GM12878 (cell line): Measurements from ENCODE around the gene C10orf88. TPM values are rescaled to one million over a fixed set of nuclear protein-coding genes. Genes with fewer than 3 reads are reported as not detected.

Experiments
- ATF7 ChIP-seq: fragments of 450-650 bp; IDR thresholded peaks from 2 replicates; pipeline ENCODE4 v1.6.1; 2016; ENCODE audit warnings: low read depth, mild to moderate bottlenecking
- BMI1 ChIP-seq: fragments of 450-650 bp; IDR thresholded peaks from 2 replicates; pipeline ENCODE4 v1.6.1; 2016; ENCODE audit warnings: mild to moderate bottlenecking, moderate library complexity, borderline replicate concordance
- EP300 ChIP-seq, 2 experiments: fragments of 150-350 bp in 1 of 2; IDR thresholded peaks; 2 replicates each; pipeline ENCODE4 v1.6.1; 2011 to 2012; ENCODE audit warnings: low read depth in 2 of 2, low read length in 2 of 2, borderline replicate concordance in 1 of 2, improper control_type of control experiment in 1 of 2, inconsistent platforms in 1 of 2; ENCODE audit not compliant: control insufficient read depth in 1 of 2
- HDGF ChIP-seq: fragments of 450-650 bp; IDR thresholded peaks from 2 replicates; pipeline ENCODE4 v1.6.1; 2016; ENCODE audit warnings: antibody characterized with exemption
- KAT2A ChIP-seq: conservative IDR thresholded peaks from 2 replicates; pipeline ENCODE4 v1.6.1; 2011; ENCODE audit warnings: low read depth, low read length; ENCODE audit not compliant: control insufficient read depth
- MYB ChIP-seq: fragments of 150-350 bp; IDR thresholded peaks from 2 replicates; pipeline ENCODE4 v1.6.1; 2014; ENCODE audit warnings: mild to moderate bottlenecking, low read depth, low read length, borderline replicate concordance
- POLR2AphosphoS2 ChIP-seq: IDR thresholded peaks from 2 replicates; pipeline ENCODE4 v1.6.1; 2011; ENCODE audit warnings: low read depth, mild to moderate bottlenecking, low read length, improper control_type of control experiment, moderate library complexity
- REST ChIP-seq: IDR thresholded peaks from 2 replicates; pipeline ENCODE4 v1.6.1; 2012; ENCODE audit warnings: mild to moderate bottlenecking, low read depth, low read length
- polyA plus RNA-seq, 11 experiments: library from polyadenylated mRNA; depleted of rRNA in 4 of 11; unstranded in 6 of 11; stranded (reverse) in 5 of 11; fragments of >200 nt; fragmentation: Nextera tagmentation in 4 of 11; fragmentation: Illumina TruSeq in 1 of 11; extraction: Ambion mirVana in 4 of 11; extraction: Trizol in 1 of 11; gene quantifications; 1 replicate in 1 of 11; 2 replicates in 10 of 11; pipeline versions ENCODE4 v1.2.1 to v1.2.3, GENCODE V29; 2011 to 2016; ENCODE audit warnings: inconsistent platforms in 2 of 11, missing spikeins in 2 of 11, low read depth in 1 of 11
- total RNA-seq, 4 experiments: library from RNA; depleted of rRNA in 3 of 4; stranded (reverse); fragments of >200 nt in 3 of 4; fragmentation: Illumina TruSeq in 1 of 4; extraction: Trizol in 1 of 4; gene quantifications; 2 replicates each; pipeline versions ENCODE4 v1.2.1 to v1.2.3, GENCODE V29; 2013 to 2021
- TF ChIP-seq, protein P1 (sequence below): fragments of 450-650 bp; IDR thresholded peaks from 2 replicates; pipeline ENCODE4 v1.6.1; 2017; ENCODE audit warnings: mild to moderate bottlenecking, moderate library complexity
- TF ChIP-seq, protein P2 (sequence below): IDR thresholded peaks from 2 replicates; pipeline ENCODE4 v1.6.1; 2012; ENCODE audit warnings: low read depth, low read length, improper control_type of control experiment

The C10orf88 gene
- total and polyA plus RNA-seq, 10 of the 15 experiments (the other 5 are each of a cell fraction or from before 2014, with no cell fraction given), result 4.7 to 12.5 (median 8.5) TPM

GRCh38 chr10:122974543-122975064 is 20.6 kb upstream of the C10orf88 start (continued):
- TF ChIP-seq REST, result no peak
- no peak for TF ChIP-seq BMI1
- no peak for TF ChIP-seq HDGF
- TF ChIP-seq KAT2A, result no peak
- no peak for TF ChIP-seq POLR2AphosphoS2
- TF ChIP-seq, protein P1, sequence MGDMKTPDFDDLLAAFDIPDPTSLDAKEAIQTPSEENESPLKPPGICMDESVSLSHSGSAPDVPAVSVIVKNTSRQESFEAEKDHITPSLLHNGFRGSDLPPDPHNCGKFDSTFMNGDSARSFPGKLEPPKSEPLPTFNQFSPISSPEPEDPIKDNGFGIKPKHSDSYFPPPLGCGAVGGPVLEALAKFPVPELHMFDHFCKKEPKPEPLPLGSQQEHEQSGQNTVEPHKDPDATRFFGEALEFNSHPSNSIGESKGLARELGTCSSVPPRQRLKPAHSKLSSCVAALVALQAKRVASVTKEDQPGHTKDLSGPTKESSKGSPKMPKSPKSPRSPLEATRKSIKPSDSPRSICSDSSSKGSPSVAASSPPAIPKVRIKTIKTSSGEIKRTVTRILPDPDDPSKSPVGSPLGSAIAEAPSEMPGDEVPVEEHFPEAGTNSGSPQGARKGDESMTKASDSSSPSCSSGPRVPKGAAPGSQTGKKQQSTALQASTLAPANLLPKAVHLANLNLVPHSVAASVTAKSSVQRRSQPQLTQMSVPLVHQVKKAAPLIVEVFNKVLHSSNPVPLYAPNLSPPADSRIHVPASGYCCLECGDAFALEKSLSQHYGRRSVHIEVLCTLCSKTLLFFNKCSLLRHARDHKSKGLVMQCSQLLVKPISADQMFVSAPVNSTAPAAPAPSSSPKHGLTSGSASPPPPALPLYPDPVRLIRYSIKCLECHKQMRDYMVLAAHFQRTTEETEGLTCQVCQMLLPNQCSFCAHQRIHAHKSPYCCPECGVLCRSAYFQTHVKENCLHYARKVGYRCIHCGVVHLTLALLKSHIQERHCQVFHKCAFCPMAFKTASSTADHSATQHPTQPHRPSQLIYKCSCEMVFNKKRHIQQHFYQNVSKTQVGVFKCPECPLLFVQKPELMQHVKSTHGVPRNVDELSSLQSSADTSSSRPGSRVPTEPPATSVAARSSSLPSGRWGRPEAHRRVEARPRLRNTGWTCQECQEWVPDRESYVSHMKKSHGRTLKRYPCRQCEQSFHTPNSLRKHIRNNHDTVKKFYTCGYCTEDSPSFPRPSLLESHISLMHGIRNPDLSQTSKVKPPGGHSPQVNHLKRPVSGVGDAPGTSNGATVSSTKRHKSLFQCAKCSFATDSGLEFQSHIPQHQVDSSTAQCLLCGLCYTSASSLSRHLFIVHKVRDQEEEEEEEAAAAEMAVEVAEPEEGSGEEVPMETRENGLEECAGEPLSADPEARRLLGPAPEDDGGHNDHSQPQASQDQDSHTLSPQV, result no peak
- TF ChIP-seq, protein P2, sequence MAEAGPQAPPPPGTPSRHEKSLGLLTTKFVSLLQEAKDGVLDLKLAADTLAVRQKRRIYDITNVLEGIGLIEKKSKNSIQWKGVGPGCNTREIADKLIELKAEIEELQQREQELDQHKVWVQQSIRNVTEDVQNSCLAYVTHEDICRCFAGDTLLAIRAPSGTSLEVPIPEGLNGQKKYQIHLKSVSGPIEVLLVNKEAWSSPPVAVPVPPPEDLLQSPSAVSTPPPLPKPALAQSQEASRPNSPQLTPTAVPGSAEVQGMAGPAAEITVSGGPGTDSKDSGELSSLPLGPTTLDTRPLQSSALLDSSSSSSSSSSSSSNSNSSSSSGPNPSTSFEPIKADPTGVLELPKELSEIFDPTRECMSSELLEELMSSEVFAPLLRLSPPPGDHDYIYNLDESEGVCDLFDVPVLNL, result no peak
- TF ChIP-seq EP300 (IDR thresholded peaks at IDR 0.05; ENCODE audit: borderline replicate concordance in 1 of 2, control insufficient read depth in 1 of 2, low read depth in 2 of 2, low read length in 2 of 2), result no peak
- TF ChIP-seq MYB, result no peak
- peak; percentile 81 for TF ChIP-seq ATF7
